ENCODE data around the gene ZNF556.

The ZNF556 gene

DNA sequence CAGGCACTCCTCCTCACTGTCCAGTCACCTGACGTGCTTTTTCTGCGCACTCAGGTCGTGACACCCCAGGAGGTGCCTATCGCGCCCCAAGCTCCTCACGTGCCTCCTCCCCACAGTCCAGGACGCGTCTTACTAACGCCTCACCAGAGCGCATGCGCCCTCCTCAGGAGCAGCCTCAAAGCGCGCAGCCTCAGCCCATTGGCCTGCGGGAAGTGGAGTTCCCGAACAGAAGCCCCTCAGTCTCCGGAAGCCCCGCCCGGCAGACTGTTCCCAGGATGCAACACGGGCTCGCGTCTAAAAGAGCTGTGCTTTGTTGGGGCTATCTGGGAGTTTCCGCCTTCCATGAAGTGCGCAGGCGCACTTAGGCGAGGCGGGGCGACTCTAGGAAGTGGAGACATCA, 8.3 kb upstream of the ZNF556 start:
- H2BK12ac ChIP-seq (ENCODE audit: low read length) = no peak overlapping the region
- H3K27me3 ChIP-seq (ENCODE audit: control insufficient read depth in 3 of 3, insufficient read depth in 3 of 3, low read depth in 1 of 3, low read length in 3 of 3) = no peaks in the 10 kb centered on the region
- no peak for DNase-seq (ENCODE audit: low spot score)
- no peak overlapping the region for H3K9ac ChIP-seq (ENCODE audit: low read depth, low read length, poor library complexity)
- H3K23ac ChIP-seq (ENCODE audit: low read depth, low read length, poor library complexity) = no peak overlapping the region
- no peak overlapping the region for H3K4me2 ChIP-seq (ENCODE audit: insufficient read depth, low read length, poor library complexity, severe bottlenecking)
- peak overlapping the region in 1 of 2 donors; percentile 64 for H3K4me3 ChIP-seq (ENCODE audit: low read length in 2 of 2)
- no peak overlapping the region for H2BK5ac ChIP-seq (ENCODE audit: low read length)
- no peaks in the 10 kb centered on the region for H3K79me1 ChIP-seq (ENCODE audit: low read depth, low read length)
- no peak overlapping the region for H3K27ac ChIP-seq (replicated peaks; ENCODE audit: low read length)
- no peak overlapping the region for H3K18ac ChIP-seq (ENCODE audit: low read length)
- no peak overlapping the region for H4K8ac ChIP-seq (ENCODE audit: low read depth, low read length)
- H3K4ac ChIP-seq (ENCODE audit: low read length) = no peak overlapping the region
- no peak overlapping the region for H2BK120ac ChIP-seq (ENCODE audit: low read depth, low read length)
- peaks cover 3 to 20% of the 10 kb centered on the region in 2 donors for H3K36me3 ChIP-seq (replicated peaks in 1 of 2; ENCODE audit: control insufficient read depth in 2 of 2, insufficient read depth in 2 of 2, low read length in 2 of 2)
- no peak overlapping the region for H2AK5ac ChIP-seq (ENCODE audit: low read depth, low read length)
- peaks cover 34 to 36% of the 10 kb centered on the region in 2 donors for H3K9me3 ChIP-seq (replicated peaks in 1 of 2; ENCODE audit: control insufficient read depth in 2 of 2, insufficient read depth in 1 of 2, low read depth in 1 of 2, low read length in 2 of 2)
- H3K14ac ChIP-seq (ENCODE audit: low read length) = no peak overlapping the region
- no peak overlapping the region for H2AFZ ChIP-seq (ENCODE audit: low read length)
- no peak overlapping the region for H2BK15ac ChIP-seq (ENCODE audit: low read length)
- no CpG with 5 or more reads among the region's 27 CpGs for WGBS, 2 donors (ENCODE audit: extremely low coverage in 2 of 2, insufficient read length in 2 of 2, insufficient replicate concordance in 1 of 2)
- H3K4me1 ChIP-seq (ENCODE audit: control insufficient read depth in 2 of 2, insufficient read depth in 1 of 2, low read depth in 1 of 2, low read length in 2 of 2) = no peaks in the 10 kb centered on the region
- no peak overlapping the region for H4K91ac ChIP-seq (ENCODE audit: low read depth, low read length, poor library complexity)

DNA sequence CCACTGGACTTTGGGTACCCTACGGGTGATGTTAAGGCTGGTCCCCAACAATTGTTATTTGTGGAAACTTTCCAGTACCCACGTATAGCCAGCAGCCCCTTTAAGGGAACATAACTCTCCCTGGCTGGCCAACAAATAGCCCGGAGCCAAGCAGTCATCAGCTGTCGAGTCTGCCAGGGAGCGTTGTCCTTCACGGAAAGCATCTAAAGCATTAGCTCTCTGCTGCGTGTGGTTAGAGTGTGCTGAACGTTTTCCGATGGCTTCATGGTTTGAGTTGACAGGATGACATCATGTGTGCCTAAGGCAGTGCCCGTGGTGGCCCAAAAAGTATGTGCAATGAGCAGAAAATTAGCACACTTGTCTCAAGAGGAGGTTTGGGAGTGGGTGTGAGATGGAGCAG, 3.3 kb upstream of the ZNF556 start:
- Histone ChIP-seq H2BK120ac (ENCODE audit: low read depth, low read length) (no peak overlapping the region), H3K36me3 (replicated peaks in 1 of 2; ENCODE audit: control insufficient read depth in 2 of 2, insufficient read depth in 2 of 2, low read length in 2 of 2) (no peaks in the 10 kb centered on the region), H3K23ac (ENCODE audit: low read depth, low read length, poor library complexity) (no peak overlapping the region), H3K79me1 (ENCODE audit: low read depth, low read length) (no peaks in the 10 kb centered on the region), H3K4me1 (ENCODE audit: control insufficient read depth in 2 of 2, insufficient read depth in 1 of 2, low read depth in 1 of 2, low read length in 2 of 2) (no peaks in the 10 kb centered on the region), H3K4me3 (ENCODE audit: low read length in 2 of 2) (no peak overlapping the region), H3K18ac (ENCODE audit: low read length) (no peak overlapping the region), H2BK5ac (ENCODE audit: low read length) (no peak overlapping the region), H4K8ac (ENCODE audit: low read depth, low read length) (peak overlapping the region; percentile 84), H2AFZ (ENCODE audit: low read length) (no peak overlapping the region), H3K9me3 (replicated peaks in 1 of 2; ENCODE audit: control insufficient read depth in 2 of 2, insufficient read depth in 1 of 2, low read depth in 1 of 2, low read length in 2 of 2) (peaks cover 8 to 23% of the 10 kb centered on the region in 2 donors), H3K27me3 (ENCODE audit: control insufficient read depth in 3 of 3, insufficient read depth in 3 of 3, low read depth in 1 of 3, low read length in 3 of 3) (no peaks in the 10 kb centered on the region), H2BK12ac (ENCODE audit: low read length) (no peak overlapping the region), H3K4ac (ENCODE audit: low read length) (no peak overlapping the region), H2BK15ac (ENCODE audit: low read length) (no peak overlapping the region), H4K91ac (ENCODE audit: low read depth, low read length, poor library complexity) (no peak overlapping the region), H3K14ac (ENCODE audit: low read length) (no peak overlapping the region), H3K4me2 (ENCODE audit: insufficient read depth, low read length, poor library complexity, severe bottlenecking) (no peak overlapping the region), H3K27ac (replicated peaks; ENCODE audit: low read length) (no peak overlapping the region), H2AK5ac (ENCODE audit: low read depth, low read length) (no peak overlapping the region), H3K9ac (ENCODE audit: low read depth, low read length, poor library complexity) (no peak overlapping the region)
- WGBS, 2 donors (ENCODE audit: extremely low coverage in 2 of 2, insufficient read length in 2 of 2, insufficient replicate concordance in 1 of 2) = no CpG with 5 or more reads among the region's 10 CpGs
- no peak for DNase-seq (ENCODE audit: low spot score)

DNA sequence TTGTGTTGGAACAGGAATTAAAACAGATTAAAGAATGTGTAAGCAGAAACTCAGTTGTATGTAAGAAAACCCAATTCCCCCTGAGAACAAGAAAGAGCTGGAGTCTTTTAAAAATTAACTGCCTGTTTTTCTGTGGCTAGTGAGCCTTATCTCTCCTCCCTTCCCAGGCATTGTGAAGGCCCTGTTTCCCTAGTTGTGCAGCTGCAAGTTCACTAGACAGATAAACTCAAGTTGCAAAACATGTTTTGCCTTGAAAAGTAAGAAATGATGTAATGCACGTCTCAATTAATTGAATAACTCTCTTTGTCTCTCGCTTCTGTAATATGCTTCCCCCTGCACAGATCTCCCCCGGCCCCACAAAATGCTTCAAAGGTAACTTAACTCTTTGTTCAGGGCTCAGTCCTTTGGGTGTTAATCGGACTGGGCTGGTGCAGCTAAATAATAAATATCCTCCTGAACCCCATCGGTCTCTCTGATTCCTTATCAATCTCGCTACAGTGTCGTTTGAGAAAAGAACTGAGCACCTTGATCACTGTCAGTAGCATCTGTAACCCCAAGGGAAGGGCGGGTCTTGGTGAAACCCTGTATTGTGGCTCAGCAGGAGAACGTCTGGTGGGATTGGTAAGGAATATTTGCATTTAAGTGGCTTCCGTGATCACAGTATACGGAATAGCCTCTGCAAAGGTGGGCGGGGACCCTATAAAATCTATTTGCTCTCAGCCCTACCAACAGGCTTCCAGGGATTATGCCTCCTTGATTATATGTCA, 1.6 kb upstream of the ZNF556 start:
- Histone ChIP-seq H3K14ac (ENCODE audit: low read length) (no peak overlapping the region), H3K9ac (ENCODE audit: low read depth, low read length, poor library complexity) (no peak overlapping the region), H3K4me3 (ENCODE audit: low read length in 2 of 2) (no peak overlapping the region), H3K4me1 (ENCODE audit: control insufficient read depth in 2 of 2, insufficient read depth in 1 of 2, low read depth in 1 of 2, low read length in 2 of 2) (no peaks in the 10 kb centered on the region), H4K91ac (ENCODE audit: low read depth, low read length, poor library complexity) (no peak overlapping the region), H3K4ac (ENCODE audit: low read length) (no peak overlapping the region), H2BK15ac (ENCODE audit: low read length) (no peak overlapping the region), H2AK5ac (ENCODE audit: low read depth, low read length) (no peak overlapping the region), H3K79me1 (ENCODE audit: low read depth, low read length) (no peaks in the 10 kb centered on the region), H2BK5ac (ENCODE audit: low read length) (no peak overlapping the region), H3K4me2 (ENCODE audit: insufficient read depth, low read length, poor library complexity, severe bottlenecking) (no peak overlapping the region), H2AFZ (ENCODE audit: low read length) (no peak overlapping the region), H3K23ac (ENCODE audit: low read depth, low read length, poor library complexity) (no peak overlapping the region), H2BK120ac (ENCODE audit: low read depth, low read length) (no peak overlapping the region), H2BK12ac (ENCODE audit: low read length) (no peak overlapping the region), H4K8ac (ENCODE audit: low read depth, low read length) (no peak overlapping the region), H3K27ac (replicated peaks; ENCODE audit: low read length) (no peak overlapping the region), H3K9me3 (replicated peaks in 1 of 2; ENCODE audit: control insufficient read depth in 2 of 2, insufficient read depth in 1 of 2, low read depth in 1 of 2, low read length in 2 of 2) (peaks cover 0 to 14% of the 10 kb centered on the region in 2 donors), H3K18ac (ENCODE audit: low read length) (no peak overlapping the region), H3K27me3 (ENCODE audit: control insufficient read depth in 3 of 3, insufficient read depth in 3 of 3, low read depth in 1 of 3, low read length in 3 of 3) (no peaks in the 10 kb centered on the region), H3K36me3 (replicated peaks in 1 of 2; ENCODE audit: control insufficient read depth in 2 of 2, insufficient read depth in 2 of 2, low read length in 2 of 2) (no peaks in the 10 kb centered on the region)
- WGBS, 2 donors (ENCODE audit: extremely low coverage in 2 of 2, insufficient read length in 2 of 2, insufficient replicate concordance in 1 of 2) = no CpG with 5 or more reads among the region's 12 CpGs
- DNase-seq (ENCODE audit: low spot score) = no peak

DNA sequence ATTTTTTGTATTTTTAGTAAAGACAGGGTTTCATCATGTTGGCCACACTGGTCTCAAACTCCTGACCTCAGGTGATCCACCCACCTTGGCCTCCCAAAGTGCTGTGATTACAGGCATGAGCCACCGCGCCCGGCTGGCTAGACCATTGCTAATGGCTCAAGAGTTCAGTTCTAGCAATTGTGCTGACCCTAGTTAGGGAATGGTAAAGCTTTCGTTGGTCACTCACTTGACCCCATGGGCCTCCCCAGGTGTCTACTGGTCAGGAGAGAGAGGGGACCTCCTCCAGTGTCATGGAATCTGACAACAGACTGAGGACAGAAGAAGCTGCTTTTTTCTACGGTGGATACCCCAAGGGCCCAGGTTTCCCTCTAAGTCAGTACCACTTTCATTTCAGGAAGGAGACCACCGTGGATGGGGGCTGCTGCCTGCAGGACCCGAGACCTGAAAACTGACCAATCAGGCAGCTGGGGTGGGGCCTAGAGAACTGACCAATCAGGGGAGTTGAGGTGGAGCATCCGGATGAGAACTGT, 575 bp upstream of the ZNF556 start:
- Histone ChIP-seq H3K27me3 (ENCODE audit: control insufficient read depth in 3 of 3, insufficient read depth in 3 of 3, low read depth in 1 of 3, low read length in 3 of 3) (no peaks in the 10 kb centered on the region), H4K91ac (ENCODE audit: low read depth, low read length, poor library complexity) (no peak overlapping the region), H3K18ac (ENCODE audit: low read length) (no peak overlapping the region), H2BK5ac (ENCODE audit: low read length) (no peak overlapping the region), H3K36me3 (replicated peaks in 1 of 2; ENCODE audit: control insufficient read depth in 2 of 2, insufficient read depth in 2 of 2, low read length in 2 of 2) (no peaks in the 10 kb centered on the region), H2BK120ac (ENCODE audit: low read depth, low read length) (no peak overlapping the region), H3K23ac (ENCODE audit: low read depth, low read length, poor library complexity) (no peak overlapping the region), H3K27ac (replicated peaks; ENCODE audit: low read length) (no peak overlapping the region), H3K14ac (ENCODE audit: low read length) (no peak overlapping the region), H2BK12ac (ENCODE audit: low read length) (no peak overlapping the region), H2BK15ac (ENCODE audit: low read length) (no peak overlapping the region), H2AK5ac (ENCODE audit: low read depth, low read length) (no peak overlapping the region), H3K4me3 (ENCODE audit: low read length in 2 of 2) (no peak overlapping the region), H3K9ac (ENCODE audit: low read depth, low read length, poor library complexity) (no peak overlapping the region), H3K4ac (ENCODE audit: low read length) (no peak overlapping the region), H2AFZ (ENCODE audit: low read length) (no peak overlapping the region), H3K4me2 (ENCODE audit: insufficient read depth, low read length, poor library complexity, severe bottlenecking) (no peak overlapping the region), H3K4me1 (ENCODE audit: control insufficient read depth in 2 of 2, insufficient read depth in 1 of 2, low read depth in 1 of 2, low read length in 2 of 2) (no peaks in the 10 kb centered on the region), H3K9me3 (replicated peaks in 1 of 2; ENCODE audit: control insufficient read depth in 2 of 2, insufficient read depth in 1 of 2, low read depth in 1 of 2, low read length in 2 of 2) (peaks cover under 1 to 14% of the 10 kb centered on the region in 2 donors), H3K79me1 (ENCODE audit: low read depth, low read length) (no peaks in the 10 kb centered on the region), H4K8ac (ENCODE audit: low read depth, low read length) (no peak overlapping the region)
- WGBS, 2 donors (ENCODE audit: extremely low coverage in 2 of 2, insufficient read length in 2 of 2, insufficient replicate concordance in 1 of 2) = no CpG with 5 or more reads among the region's 8 CpGs
- no peak for DNase-seq (ENCODE audit: low spot score)

All from neuronal stem cell (in vitro differentiated cells).